Lung (tissue), 4 donors: ENCODE measurements around the gene GHSR. TPM values are rescaled to one million over a fixed set of nuclear protein-coding genes. Genes with fewer than 3 reads are reported as not detected.

Experiments used
- polyA plus RNA-seq, 2 donors: library from polyadenylated mRNA; stranded (reverse); fragments of 200-250 nt; gene quantifications; one replicate each; pipeline ENCODE4 v1.2.1, GENCODE V29; 2013
- total RNA-seq, 2 donors: library from RNA; depleted of rRNA in 1 of 2; stranded (reverse); fragments of >200 nt in 1 of 2; gene quantifications; one replicate each; pipeline ENCODE4 v1.2.1, GENCODE V29; 2014 to 2021
- donor health status: Bipolar disorder and iron deficiency.
- donor health status: healthy.
- donor health status: DM: yes; HTN: yes; CAD: no.

GHSR gene
- total and polyA plus RNA-seq, 4 donors: 0.07 TPM; not detected in 3

Other genes with a start within 250 kb of the GHSR start
- 100 to 1,000 TPM in 1 of 2 donors, 10 to 100 TPM in 1; 41.5 to 107 TPM for gene TNFSF10, start 75.0 kb upstream of the GHSR start, total RNA-seq
- gene TNFSF10, start 75.0 kb upstream of the GHSR start, polyA plus RNA-seq: 10 to 100 TPM; 22.9 to 78.6 TPM